Right forelimb (tissue), 1 donor: Measurements from ENCODE around the gene ARID1B.

Experiments
- DNase-seq: peaks from one replicate; pipeline ENCODE4 v3.0.0-alpha.2; 2018

Gene ARID1B

DNA sequence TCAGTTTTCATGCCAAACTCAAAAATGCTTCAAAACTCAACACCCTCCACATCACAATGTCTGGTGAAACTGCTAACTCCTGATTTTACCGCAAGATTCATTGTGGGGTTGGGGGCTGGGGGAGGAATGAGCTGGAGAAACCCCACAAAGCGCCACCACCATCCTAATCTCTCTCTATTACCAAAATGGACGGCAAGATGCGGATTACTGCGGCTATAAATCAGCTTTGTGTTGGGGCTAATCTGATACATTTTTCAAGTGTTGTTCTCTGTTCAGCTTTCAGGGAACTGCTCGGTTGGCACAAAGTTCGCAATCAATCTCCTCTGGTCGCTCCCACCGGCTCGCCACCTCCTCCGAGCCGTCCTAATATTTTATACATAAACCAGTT is 462.5 kb downstream of the ARID1B start:
- no peak for DNase-seq

DNA sequence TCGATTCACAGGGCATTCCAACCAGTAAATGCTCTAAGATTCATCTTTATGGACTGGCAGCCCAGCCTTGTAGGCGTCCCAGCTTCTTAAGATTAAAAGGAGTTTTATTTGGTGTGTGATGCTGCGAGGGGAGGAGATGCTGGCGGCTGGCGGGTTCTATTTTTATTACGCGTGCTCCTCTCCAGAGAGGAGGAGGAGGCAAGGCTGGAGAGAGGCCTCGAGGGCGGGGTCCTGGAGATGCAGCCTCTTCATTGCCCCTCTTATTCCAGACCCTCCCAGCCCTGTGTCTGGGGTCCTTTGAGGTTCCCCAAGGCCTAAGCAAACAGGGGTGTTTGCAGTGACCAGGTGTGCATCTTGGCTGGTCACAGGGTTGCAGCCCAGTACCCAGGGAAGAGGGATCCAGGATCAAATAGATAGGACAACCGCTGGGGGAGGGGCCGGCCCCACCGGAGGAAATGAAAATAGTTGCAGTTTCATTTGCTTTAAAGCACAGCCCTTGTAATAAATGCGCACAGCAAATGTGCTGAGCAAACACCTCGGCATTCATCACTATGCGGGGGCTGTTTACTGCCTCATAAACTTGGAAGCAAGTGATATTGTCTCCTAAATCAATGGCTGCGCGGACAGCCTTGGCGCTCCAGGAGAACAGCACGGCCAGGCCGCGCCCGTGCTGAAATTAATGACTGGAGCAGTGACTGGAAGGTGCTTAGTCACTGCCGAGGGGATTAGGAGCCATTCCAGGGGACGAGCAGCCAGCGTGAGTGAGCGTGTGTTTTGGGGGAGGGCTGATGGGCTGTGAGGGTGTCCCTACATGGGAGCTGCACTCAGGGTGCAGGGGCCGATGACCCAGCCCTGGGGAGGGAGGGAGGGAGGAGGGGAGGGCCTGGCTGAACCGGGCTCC is 463.1 kb downstream of the ARID1B start:
- no peak for DNase-seq

DNA sequence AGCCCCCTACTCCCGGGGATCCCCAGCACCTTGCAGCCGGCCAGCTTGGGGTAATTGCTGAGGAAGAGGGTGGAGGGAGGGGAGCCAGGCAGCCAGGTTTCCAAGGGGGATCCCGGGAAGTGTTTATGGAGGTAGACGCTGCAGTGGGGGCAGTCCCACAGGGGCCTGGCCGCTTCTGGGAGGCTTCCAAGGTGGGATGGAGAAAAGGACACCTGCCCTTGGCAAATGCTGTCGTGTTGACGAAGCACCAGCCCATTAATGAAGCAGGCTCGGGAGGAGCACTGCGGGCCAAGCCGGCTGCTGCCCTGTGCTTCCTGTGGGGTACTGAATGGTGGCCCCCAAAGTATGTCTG is 463.8 kb downstream of the ARID1B start:
- no peak for DNase-seq

DNA sequence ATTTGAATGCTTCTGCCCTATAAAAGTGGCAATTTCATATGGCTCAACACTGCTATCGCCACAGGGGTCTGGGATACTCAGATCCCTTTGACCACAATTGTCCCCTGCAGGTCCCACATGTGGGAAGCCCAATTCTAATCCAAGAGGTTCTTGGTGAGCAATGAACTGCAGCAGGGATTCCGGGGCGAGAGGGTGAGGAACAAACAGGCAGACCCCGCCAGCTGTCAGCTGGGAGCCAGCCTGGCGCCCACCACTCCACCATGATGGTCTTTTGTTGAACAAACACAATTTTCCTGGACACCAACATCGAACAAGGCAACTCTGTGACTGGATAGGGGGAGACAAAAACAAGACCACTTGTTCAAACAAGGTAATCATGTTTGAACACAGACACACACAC is 465.6 kb downstream of the ARID1B start:
- no peak for DNase-seq

DNA sequence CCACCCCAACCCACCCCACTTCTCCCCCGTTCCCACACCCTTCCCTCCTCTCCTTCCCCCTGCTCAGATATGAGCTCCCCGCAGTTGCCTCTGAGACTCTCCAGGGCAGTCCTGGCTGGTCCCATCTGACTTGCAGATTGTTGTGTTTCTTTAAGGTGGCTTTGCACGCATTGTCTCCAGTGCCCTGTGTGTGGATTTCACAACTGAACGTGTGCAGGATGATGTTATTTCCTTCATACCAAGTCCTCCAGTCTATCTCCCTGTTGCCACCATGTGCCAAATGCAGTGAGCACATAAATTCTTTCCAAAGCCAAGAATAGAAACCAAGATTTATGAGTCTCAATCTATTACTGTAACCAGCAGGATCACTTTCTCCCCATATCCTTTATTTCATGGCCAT is 467.0 kb downstream of the ARID1B start:
- DNase-seq = no peak

DNA sequence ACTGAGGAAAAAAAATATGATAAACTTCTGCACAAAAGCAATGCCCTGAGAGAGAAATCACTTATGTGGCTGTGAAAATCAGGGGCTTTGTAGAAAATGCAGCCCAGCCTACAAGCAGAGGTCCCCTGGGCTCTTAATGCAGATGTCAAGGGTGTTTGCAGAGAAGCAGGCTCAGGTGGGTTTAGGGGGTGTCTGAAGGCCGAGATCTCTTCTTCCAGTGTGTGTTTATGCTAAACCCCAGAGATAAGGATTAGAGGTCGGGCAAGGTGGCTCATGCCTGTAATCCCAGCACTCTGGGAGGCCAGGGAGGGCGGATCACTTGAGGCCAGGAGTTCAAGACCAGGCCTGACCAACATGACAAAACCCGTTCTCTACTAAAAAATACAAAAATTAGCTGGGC is 467.6 kb downstream of the ARID1B start:
- DNase-seq = no peak

DNA sequence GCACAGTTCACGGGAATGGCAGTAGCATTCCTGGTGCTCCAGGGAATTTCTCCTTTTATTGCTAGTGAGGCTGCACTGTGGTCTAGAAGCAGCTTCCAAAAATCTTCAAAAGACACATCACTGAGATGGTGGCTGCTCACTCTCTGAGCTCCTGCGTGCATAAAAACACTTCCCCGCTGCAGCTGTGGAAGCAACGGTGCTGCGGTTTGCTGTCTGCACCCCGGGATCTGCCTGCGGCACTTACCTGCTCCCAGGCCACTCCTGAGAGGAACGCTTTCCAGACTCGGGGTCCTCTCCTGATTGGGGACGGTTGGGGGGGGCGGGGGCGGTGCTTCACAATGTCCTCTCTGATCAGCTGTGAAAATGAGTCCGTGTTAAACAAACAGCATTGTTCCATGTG is 468.3 kb downstream of the ARID1B start:
- DNase-seq = no peak

DNA sequence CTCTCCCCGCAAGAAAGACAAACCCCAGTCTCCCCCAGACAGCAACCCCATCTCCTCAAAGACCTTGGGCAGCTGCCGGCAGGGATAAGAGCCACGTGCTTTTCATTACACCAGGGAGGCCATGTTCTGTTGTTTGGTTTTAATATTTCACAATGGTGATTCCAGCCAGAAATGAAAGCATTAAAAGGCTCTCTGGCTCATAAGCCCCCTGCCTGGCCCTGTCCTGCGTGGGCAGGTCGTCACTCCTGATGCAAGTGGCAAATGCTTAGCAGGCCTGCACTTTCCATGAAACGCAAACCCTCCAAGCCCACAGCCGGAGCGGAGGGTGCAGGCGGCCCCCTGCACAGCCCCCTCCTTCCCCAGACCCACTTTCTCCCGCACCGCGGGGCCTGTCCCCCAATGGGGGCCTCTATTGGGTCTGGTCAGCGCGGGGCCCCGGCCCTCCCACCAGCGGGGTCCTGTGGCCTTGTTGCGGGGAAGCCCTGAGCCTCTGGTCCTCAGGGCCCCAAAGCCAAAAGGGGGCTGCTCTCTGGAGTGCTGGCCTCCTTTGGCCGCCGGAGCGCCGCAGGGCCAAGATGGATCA is 469.0 kb downstream of the ARID1B start:
- no peak for DNase-seq

DNA sequence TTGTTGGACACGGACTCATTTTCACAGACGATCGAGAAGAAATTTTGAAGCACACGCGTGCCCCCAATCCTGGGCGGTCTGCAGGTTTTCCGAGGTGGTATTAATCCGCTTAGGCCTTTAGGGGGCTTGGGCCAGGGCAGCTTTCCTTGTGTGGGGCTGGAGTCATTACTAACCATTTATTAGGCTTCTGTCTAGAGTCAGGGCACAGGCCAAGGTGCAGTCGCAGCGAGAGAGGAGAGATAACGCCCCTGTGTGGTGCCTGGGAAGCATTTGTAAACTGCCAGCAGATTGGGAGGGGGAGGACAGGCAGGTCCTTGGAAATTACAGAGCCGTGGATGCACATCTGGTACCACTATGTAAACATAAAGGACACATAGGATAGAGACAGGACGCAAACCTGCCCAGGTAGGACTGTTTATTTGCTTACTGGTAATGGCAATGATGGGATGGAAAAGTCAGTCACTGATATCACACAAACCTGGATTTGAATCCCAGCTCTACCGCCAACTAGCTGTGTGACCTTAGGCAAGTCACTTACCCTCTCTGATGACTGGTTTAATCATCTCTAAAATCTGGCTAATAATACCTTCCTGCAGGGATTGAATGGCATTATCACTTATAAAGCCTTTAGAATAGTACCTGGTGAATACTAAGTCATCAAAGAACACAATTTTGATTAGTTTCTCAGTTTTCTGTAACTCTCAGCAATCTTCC is 469.8 kb downstream of the ARID1B start:
- DNase-seq = no peak

DNA sequence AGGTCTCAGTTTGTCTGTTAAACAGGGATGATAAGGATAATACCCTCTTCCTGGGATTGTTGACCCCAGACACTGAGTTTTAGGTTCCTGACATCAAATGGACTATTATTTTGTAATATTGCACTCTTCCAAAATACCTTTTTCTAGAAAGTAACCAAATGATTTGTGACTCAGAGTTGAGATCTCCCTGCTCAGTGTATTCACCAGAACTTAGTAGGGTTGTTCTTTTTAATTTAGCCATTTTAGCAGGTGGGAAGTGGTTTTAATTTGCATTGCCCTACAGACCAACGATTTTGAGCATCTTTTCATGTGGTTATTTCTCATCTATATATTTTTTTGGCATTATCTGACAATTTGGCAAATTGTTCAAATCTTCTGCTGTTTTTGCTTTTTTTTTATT is 471.1 kb downstream of the ARID1B start:
- no peak for DNase-seq

DNA sequence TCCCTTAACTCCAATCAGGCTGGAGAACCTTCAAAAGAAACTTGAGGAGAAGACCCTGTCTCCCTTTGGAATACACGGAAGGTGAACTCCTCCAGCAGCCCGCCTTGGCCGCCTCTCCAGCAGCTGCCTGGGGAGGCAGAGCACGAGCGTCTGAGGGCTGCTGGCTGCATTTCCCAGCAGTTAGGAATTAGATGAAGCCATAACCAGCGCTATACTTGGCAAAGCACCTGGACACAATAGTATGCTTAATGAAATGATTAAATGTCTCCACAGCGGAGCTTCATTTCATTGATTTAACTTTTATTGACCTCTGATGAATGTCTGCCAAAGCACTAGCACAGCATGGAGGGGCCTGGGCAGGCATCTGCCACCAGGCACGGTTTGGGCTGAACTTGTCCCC is 472.6 kb downstream of the ARID1B start:
- DNase-seq = no peak

DNA sequence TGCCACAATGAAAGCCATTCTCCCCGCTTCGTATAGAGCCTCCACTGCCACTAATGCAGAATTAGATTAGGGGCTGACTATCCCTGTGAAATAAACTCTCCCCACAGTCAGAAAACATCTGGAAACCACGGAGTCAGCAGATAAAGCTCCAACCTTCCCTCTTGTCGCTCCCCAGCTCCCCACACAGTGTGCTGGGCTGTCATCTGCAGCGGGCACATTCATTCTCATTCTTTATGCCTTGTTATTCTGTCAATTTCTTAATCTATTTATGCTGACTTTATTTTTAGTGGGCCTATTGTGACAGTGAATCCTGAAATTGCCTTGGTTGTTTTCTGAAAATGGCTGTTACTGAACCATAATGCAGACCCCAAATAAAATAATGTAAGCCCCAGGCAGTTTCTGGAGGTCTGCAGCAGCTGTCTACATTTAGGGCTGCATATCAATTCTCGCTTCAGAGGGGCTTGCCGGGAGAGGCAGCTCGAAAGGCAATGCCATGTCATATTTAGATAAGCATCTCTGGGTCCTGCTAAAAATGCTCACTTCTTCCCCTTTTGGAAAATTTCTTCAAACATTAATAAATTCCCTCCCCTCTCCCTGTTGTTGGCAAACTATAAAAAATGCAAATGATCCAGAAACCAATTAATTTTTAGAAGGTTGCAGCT is 474.5 kb downstream of the ARID1B start:
- no peak for DNase-seq

DNA sequence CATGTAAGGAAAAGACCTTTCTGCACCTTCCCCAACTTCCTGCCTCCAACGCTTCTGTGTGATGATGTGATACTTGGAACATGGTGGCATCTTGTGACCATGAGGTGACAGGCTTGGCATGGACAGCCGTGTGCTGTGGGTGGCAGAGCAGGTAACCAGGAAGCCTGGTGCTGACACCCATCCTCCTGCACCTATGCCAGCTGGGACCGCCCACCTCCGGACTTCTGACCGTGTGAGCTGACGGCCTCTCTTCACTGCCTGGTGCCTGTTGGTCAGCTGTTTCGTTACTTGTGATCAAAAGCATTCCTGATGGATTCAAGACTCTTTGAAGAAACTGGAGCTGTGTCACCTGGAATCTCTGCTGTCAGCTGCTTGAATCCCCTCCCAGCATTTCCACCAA is 475.8 kb downstream of the ARID1B start:
- no peak for DNase-seq

DNA sequence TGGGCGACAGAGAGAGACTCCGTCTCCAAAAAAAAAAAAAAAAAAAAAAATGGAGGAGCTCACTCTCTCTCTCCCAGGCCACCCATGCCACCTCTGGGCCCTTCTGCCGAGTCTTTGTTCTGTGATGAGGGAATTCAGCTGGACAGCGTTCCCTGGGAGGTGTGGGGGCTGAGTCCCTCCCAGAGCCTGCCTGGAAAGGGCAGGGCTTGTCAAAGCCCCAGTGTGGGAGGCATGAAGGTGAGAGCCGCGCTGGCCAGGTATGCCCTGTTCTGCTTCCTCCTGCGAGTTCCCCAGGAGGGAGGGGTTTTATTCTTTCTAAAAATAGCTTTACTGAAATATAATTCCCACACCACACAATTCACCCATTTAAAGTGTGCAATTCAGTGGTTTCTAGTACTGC is 476.5 kb downstream of the ARID1B start:
- no peak for DNase-seq

DNA sequence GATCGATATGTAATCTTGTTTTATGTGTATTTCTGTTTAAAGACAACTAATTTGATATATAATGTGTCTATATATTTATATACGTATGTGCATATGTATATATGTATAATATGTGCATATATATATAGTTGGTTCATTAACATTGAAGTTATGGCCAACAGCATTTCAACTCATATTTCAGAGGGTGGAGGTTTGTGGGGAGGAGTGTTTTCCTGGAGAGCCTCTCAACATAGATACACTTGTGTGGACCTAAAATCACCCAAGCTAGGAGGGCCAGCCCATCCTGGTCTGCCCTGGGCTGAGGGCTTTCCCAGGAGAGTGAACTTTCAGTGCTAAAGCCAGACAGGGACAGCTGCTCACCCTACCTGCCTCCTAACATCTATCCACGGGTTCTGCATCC is 477.4 kb downstream of the ARID1B start:
- DNase-seq = no peak

DNA sequence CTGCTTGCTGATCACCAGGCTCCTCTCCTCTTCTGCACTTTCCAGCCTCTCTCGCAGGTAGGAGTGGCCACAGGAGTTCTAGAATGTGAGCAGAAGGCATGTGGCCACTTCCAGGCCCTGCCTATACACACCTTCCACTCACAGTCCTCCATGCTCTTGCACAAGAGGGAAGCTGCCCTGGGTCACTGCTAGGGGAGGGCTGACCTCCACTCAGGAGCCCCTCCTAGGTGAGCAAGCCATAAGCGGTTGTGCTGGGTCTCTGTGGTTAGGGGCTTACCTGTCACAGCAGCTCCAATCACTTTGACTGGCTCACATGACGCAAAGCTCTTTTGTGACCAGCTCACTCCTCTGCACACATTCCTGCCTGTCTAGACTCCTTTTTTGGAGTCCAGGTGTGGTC is 477.9 kb downstream of the ARID1B start:
- DNase-seq = no peak

DNA sequence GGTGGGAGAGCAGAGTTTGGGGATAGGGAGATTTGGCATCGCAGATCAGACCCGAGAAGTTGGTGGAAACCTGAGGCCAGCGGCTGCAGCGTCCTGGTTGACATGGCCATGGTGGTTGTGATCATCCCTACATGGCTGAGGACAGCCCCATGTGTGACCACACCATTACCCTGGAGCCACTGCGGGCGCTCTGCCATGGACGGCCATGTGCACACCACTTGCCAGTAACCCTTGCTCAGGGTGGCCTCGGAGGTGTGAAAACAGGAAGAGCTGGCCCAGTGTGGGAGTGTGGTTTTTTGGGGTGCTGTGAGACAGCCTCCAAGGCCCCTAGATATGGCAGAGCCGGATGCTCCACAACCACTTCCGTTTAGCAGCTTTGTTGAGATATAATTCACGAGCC is 481.7 kb downstream of the ARID1B start:
- no peak for DNase-seq

DNA sequence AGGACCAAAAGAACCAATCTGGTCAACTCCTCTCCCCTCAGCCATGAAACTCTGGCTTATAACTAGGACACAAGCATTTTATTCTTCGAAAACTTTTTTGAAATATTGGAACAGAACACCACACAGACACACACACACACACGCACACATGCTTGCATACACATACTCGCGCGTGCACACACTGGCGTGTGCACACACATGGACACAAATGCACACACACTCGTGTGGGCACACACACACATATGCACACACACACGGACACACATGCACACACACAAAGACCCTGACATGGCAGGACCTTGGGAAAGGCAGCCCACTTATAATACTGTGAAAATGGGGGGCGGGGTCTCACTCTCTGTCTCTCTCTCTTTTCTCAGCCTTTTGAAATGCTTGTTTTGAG is 482.3 kb downstream of the ARID1B start:
- no peak for DNase-seq
